GM23338 (cell line): ENCODE results near the gene RPS15.

Experiments
- CTCF ChIP-seq, 2 experiments: fragments of 200-600 bp in 1 of 2; sonication (generic) in 1 of 2; conservative IDR thresholded peaks; 2 replicates each; pipeline versions ENCODE4 v1.5.1 to v1.6.1; 2016 to 2017; ENCODE audit warnings: antibody characterized with exemption in 2 of 2, low read depth in 2 of 2, mild to moderate bottlenecking in 2 of 2, moderate library complexity in 1 of 2
- EZH2 ChIP-seq: fragments of 200-600 bp; sonication (generic); IDR thresholded peaks from one replicate; pipeline ENCODE4 v1.8.0; 2017; ENCODE audit warnings: antibody characterized with exemption, mild to moderate bottlenecking, low read depth; ENCODE audit not compliant: unreplicated experiment
- EZH2phosphoT487 ChIP-seq: fragments of 200-600 bp; sonication (generic); IDR thresholded peaks from one replicate; pipeline ENCODE4 v1.8.1; 2018; ENCODE audit warnings: antibody characterized with exemption; ENCODE audit not compliant: unreplicated experiment
- JUNB ChIP-seq: IDR thresholded peaks from one replicate; pipeline ENCODE4 v1.6.1; 2016; ENCODE audit warnings: antibody characterized with exemption; ENCODE audit not compliant: unreplicated experiment
- NANOG ChIP-seq: IDR thresholded peaks from 2 replicates; pipeline ENCODE4 v1.6.1; 2016; ENCODE audit warnings: antibody characterized with exemption, borderline replicate concordance
- POLR2AphosphoS5 ChIP-seq: IDR thresholded peaks from 2 replicates; pipeline ENCODE4 v1.6.1; 2016; ENCODE audit warnings: antibody characterized with exemption, low read depth

- TF ChIP-seq EZH2phosphoT487 (no peak), CTCF (conservative IDR thresholded peaks at IDR 0.05; ENCODE audit: low read depth in 2 of 2) (peak in 1 of 2 experiments; percentile 38; a peak in 2 of 4 replicates), JUNB (no peak), EZH2 (peak; percentile 80), POLR2AphosphoS5 (no peak), NANOG (no peak)
These were observed 30.6 kb downstream of the RPS15 start for GRCh38 chr19:1468821-1469254.
